ENCODE results near the gene SLC8A2.

SLC8A2 gene

GRCh38 chr19:47503130-47503825, 31.6 kb upstream of the SLC8A2 start:
- no peak for DNase-seq (ENCODE audit: low read depth, low spot score)

- no peak for DNase-seq (ENCODE audit: low read depth, low spot score)
Observed at GRCh38 chr19:47499863-47500830, 28.5 kb upstream of the SLC8A2 start.

GRCh38 chr19:47499371-47499770, 27.7 kb upstream of the SLC8A2 start:
- no peak for DNase-seq (ENCODE audit: low read depth, low spot score)

- no peak for DNase-seq (ENCODE audit: low read depth, low spot score)
Observed at GRCh38 chr19:47498561-47498960, 26.9 kb upstream of the SLC8A2 start.

GRCh38 chr19:47497821-47498520, 26.3 kb upstream of the SLC8A2 start:
- no peak for DNase-seq (ENCODE audit: low read depth, low spot score)

GRCh38 chr19:47497050-47497766, 25.5 kb upstream of the SLC8A2 start:
- no peak for DNase-seq (ENCODE audit: low read depth, low spot score)

GRCh38 chr19:47495478-47496372, 24.0 kb upstream of the SLC8A2 start:
- DNase-seq (ENCODE audit: low read depth, low spot score), result no peak

GRCh38 chr19:47494729-47495128, 23.0 kb upstream of the SLC8A2 start:
- no peak for DNase-seq (ENCODE audit: low read depth, low spot score)

GRCh38 chr19:47494211-47494547, 22.5 kb upstream of the SLC8A2 start:
- no peak for DNase-seq (ENCODE audit: low read depth, low spot score)

GRCh38 chr19:47493378-47494210, 21.9 kb upstream of the SLC8A2 start:
- no peak for DNase-seq (ENCODE audit: low read depth, low spot score)

- no peak for DNase-seq (ENCODE audit: low read depth, low spot score)
Observed at GRCh38 chr19:47492571-47493377, 21.1 kb upstream of the SLC8A2 start.

GRCh38 chr19:47492137-47492533, 20.4 kb upstream of the SLC8A2 start:
- no peak for DNase-seq (ENCODE audit: low read depth, low spot score)

GRCh38 chr19:47491358-47492136, 19.9 kb upstream of the SLC8A2 start:
- no peak for DNase-seq (ENCODE audit: low read depth, low spot score)

GRCh38 chr19:47490847-47491246, 19.2 kb upstream of the SLC8A2 start:
- no peak for DNase-seq (ENCODE audit: low read depth, low spot score)

- no peak for DNase-seq (ENCODE audit: low read depth, low spot score)
Observed at GRCh38 chr19:47490031-47490430, 18.3 kb upstream of the SLC8A2 start.

- DNase-seq (ENCODE audit: low read depth, low spot score), result no peak
Observed at GRCh38 chr19:47489072-47489914, 17.6 kb upstream of the SLC8A2 start.
